Right lobe of liver (tissue), 4 donors: ENCODE results near the gene CYP27C1.

Source experiments
- CTCF ChIP-seq, 4 donors: fragments of 200-600 bp in 3 of 4; fragments of 450-650 bp in 1 of 4; IDR thresholded peaks; one replicate each; pipeline versions ENCODE4 v1.5.1 to v1.8.0; 2016 to 2022; ENCODE audit warnings: antibody characterized with exemption in 4 of 4, mild to moderate bottlenecking in 2 of 4
- POLR2A ChIP-seq: fragments of 450-650 bp; IDR thresholded peaks from one replicate; pipeline ENCODE4 v1.6.1; 2017; ENCODE audit warnings: antibody characterized with exemption, mild to moderate bottlenecking
- donor health status: DM: no; HTN: no; CAD: no.
- donor health status: DM: no; HTN: no; CAD: no.
- donor health status: DM: no; HTN: yes; CAD: no.

- TF ChIP-seq CTCF (IDR thresholded peaks at IDR 0.05) (no peak), POLR2A (no peak)
These were observed 82.9 kb downstream of the CYP27C1 start for GRCh38 chr2:127137225-127137624.
